AML-193 (cell line): Measurements from ENCODE around the gene LGALS7.
"Not testable (repeated sequence)": the region's sequence is repeated elsewhere in the genome, so short reads cannot be mapped to it uniquely, and the experiment has no call there.

Source experiments
- DNase-seq, 2 experiments: peaks; one replicate each; lab custom pipeline; 2025; lab: John Stamatoyannopoulos, UW

LGALS7 gene

DNA sequence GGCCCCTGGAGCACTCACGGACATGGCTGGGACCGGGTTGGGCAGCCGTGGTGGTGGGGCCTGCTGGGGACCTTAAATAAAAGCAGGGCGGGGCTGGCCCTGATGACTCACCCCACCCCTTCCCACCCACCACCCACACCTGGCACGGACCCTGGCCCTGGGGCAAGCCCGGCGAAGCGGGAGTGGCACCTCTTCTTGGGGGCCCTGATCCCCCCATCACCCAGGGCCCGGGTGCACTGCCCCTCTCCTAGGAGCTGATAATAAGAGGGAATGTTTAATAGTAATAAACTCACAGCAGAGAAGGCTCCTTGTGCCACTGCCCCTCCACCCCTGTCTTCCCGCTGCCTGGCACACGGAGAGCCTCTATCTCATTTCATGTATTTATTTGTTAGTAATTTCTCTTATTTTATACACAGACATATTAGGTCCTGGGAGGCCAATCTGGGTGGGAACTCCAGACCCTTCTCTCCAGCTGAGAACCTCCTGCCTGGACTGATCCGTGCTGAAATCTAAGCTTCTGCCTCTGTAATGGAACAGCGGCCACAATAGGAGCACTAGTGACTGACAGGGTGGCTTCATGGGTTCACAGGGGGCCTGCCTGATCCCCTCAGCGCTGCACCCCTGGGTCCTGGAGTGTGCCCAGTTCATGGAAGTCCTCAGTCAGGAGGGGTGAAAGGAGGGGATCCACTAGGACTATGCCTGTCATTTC lies at the start of gene LGALS7:
TSS of gene LGALS7 (minus strand) at position 49 of the 709 bp plus-strand sequence. CDS start at position 24, 25 bp downstream.
- no peak for DNase-seq

DNA sequence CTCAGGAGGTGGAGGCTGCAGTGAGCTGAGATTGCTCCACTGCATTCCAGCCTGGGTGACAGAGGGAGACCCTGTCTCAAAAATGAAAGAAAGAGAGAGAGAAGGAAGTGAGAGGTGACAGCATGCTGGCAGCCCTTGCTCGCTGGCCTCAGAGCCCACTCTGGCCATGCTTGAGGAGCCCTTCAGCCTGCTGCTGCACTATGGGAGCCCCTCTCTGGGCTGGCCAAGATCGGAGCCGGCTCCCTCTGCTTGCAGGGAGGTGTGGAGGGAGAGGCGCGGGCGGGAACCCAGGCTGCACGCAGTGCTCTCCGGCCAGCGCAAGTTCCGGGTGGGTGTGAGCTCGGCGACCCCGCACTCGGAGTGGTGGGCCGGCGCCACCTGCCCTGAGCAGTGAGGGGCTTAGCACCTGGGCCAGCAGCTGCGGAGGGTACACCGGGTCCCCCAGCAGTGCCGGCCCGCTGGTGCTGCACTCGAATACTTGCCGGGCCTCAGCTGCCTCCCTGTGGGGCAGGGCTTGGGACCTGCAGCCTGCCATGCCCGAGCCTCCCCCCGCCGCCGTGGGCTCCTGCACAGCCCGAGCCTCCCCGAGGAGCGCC lies 48.0 kb upstream of the LGALS7 start:
- not testable (repeated sequence) for DNase-seq

DNA sequence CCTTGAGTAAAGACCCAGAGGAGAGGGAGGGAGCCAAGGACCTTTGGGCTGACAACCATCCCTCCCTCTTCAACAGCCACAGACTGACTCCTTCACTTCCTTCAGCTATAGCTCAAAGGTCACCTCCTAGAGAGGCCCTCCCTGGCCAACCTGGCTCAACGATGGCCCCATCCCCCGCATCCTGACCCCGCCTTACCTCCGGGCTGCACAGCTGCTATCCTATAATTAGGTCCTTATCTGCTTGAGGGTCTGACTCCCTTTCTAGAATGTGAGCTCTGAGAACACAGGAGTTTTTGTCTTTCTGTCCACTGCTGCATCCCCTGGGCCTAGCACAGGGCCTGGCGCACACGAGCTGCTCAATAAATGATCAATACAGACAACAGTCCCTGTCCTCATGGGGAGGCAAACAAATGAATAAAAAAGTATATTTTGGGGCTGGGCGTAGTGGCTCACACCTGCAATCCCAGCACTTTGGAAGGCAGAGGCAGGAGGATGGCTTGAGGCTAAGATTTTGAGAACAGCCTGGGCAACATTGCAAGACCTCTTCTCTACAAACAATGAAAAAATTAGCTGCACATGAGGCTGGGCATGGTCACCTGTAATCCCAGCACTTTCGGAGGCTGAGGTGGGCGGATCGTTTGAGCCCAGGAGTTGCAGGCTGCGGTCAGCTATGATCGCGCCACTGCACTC lies 46.1 kb upstream of the LGALS7 start:
- no peak for DNase-seq

DNA sequence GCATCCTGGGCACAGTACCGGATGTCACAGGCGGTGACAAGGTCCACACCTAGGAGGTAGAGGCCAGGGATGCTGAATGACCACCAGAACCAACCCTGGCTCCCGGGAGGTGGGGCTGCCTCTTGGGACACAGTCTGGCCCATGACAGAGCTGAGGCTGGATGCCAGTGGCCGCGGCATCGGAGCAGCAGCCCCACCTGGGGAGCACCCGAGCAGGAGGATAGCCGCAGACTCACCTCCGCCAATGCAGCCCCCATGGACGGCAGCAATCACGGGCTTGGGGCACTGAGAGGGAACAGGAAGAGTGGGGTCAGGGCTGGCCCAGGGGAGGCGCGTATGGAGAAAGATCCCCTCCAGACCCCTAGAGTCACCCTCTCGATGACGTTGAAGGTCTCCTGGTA lies 43.8 kb upstream of the LGALS7 start:
- no peak for DNase-seq

DNA sequence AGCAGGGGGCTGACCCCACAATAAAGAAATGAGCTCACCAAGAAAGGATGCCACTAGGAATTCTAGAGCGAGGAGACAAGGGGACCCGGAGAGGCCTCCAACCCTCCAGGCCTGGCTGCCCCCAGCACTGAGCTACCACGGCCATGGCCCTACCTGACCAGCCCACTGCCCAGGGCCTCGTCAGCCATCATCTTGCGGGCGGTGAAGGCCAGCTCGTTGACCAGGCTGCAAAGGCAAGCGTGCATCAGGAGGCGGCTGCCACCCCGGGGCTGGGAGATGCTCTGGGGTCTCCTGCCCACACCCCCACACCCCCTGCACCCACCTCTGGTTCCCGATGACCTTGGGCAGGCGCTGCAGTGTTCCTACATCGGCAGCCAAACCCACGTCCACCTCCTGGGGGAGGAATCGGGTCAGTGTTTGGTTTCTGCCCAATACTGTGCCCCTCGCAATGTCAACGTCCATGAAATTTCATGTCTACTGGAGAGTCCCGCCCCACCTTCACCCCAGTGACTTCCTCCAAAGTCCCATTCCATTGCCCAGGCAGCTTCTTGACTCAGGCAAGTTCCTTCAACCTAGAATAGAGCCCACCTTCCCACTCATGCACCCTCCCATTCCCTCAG lies 42.9 kb upstream of the LGALS7 start:
- DNase-seq: no peak

DNA sequence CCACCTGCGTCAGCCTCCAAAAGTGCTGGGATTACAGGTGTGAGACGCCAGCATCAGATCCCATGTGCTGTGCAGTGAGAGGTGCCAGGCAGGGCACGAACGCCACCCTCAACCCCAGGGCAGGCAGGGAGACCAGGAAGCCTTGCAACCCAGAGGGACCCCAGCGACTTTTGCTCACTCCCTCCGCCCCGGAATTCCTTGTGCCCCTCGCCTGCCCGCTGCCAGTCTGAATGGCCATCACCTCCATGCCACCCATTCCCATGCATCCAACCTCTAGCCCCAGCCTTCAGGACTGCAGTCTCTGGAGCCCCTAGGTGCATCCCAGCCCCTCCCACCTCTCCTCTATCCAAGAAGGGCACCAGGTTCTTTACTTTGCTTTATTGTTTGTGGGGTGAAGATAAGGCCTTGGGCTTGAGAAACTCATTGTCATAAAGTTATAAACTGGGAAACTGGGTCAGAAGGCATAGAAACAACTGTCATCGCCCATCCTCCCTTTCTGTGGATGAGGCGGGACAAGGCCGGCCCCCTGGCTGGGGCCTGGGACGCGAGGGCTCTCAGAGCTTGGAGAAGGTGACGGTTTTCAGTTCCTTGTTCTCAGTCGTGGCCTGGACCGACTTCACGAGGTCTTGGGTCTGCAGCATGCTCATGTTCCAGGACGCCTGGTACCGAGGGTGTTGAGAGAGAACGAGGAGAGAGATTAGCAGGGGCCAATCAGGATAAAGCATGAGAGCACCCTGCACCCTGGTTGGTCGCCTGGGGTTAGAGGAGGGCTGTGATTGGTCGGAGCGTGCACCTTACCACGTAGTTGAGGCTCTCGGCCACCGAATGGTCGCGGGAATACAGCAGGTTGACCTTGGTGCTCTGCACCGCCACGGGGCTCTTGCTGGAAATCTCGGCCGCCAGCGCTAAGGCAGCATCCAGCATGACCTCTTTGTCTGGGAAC lies 42.0 kb upstream of the LGALS7 start:
- DNase-seq: no peak

DNA sequence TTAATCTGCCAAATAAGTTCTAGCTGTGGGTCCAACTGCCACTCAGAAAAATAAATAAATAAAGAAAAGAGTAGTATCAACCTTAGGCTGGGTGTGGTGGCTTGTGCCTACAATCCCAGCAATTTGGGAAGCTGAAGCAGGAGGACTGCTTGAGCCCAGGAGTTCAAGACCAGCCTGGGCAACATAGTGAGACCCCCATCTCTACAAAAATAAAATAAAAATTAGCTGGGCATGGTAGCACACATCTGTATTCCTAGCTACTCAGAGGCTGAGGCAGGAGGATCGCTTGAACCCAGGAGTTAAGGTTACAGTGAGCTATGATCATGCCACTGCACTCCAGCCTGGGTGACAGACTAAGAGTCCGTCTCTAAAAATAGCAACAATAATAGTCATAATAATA lies 40.6 kb upstream of the LGALS7 start:
- not testable (repeated sequence) for DNase-seq

DNA sequence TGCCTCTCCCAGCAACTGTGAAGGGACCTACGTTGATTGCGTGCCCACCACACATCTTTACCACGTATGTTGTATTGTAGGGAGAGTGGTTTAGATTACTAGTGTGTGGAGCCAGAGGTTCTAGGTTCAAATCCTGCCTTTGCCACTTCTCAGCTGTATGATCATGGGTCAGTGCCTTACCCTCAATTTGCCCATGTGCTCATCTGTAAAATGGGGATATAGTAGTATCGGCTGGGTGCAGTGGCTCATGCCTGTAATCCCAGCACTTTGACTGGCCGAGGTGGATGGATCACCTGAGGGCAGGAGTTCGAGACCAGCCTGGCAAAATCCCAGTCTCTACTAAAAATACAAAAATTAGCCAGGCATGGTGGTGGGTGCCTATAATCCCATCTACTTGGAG lies 40.0 kb upstream of the LGALS7 start:
- no peak for DNase-seq

DNA sequence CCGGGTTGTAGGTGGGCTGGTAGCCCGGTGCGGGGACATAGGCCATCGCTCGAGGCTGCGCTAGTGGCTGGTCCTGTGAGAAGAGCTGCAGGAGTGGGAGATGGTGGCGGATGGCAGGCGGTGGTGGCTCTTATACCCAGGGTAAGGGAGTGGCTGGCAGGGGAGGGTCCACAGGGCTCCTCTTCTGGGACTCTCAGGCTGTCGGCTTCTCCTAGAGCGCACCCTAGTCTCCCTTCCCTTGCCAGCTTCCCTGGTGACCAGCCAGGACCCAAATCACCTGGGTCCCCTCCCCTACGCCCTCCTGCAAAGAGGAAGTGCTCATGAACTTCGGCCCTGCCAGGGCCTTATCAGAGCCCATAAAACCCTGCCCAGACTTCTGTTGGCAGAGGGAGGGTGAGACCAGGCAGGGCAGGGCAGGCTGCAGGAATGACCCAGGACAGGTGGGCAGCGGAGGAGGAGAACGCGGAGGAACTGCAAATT lies 39.6 kb upstream of the LGALS7 start, which contains the start of gene LGALS4:
TSS of gene LGALS4 (minus strand) at position 105 of the 480 bp plus-strand sequence. CDS start at position 46, 59 bp downstream.
- no peak for DNase-seq

DNA sequence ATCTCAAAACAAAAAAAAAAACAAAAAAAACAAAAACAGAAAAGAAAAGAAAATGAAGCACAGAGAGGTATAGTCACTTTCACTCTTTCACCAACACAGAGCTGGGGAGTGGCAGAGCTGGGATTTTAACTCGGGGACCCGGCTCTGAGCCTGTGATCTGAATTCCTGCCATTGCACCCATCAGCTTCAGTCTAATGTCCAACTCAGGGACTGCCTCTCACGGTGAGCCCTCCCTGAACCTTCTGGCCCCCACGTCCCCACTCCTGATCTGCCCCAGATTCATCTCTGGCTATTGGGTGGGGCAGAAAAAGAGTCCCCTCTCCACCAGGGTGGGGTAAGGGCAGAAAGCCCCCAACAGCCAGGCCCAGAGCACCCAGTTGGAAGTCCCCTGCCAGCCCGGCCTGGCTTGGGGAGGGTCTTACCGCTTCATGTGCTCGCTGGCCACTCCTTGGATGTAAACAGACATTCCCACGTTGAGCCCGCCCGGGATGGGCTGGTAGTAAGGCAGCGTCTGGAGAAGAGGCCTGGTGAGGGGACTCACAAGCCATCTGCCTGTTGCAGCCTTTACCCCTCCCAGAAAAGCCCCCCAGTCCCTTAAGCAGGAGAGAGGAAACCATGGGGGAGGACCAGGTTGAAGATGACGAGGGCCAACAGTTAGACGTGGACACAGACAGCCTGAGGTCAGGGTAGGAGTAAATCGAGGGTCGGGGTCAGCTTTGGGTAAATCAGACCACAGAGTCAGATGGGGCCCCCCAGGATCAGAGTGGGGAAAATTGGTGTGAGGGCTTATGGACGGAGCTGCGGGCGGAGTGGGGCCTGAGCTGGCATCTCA lies 38.9 kb upstream of the LGALS7 start:
- no peak for DNase-seq

DNA sequence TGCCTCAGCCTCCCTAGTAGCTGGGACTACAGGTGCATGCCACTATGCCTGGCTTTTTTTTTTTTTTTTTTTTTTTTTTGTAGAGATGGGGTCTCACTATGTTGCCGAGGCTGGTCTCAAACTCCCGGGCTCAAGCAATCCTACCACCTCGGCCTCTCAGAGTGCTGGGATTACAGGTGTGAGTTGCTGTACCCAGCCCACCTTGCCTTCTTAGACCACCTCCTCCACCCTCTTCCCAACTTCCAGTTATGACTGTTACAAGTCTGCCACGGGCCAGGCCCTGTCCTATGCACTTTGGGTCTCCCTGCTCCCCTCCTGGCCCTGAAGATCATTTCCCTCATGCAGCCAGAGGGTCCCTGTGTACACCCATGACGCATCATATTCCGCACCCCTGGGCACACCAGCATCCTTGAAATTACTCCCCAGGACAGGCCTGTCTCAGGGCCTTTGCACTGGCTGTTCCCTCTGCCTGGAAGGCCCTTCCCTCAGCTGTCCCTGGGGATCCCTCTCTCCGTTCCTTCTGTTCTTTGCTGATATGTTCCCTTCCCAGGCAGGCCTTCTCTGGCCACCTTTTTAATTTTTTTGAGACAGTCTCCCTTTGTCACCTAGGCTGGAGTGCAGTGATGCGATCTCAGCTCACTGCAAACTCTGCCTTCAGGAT lies 36.4 kb upstream of the LGALS7 start:
- no peak for DNase-seq

DNA sequence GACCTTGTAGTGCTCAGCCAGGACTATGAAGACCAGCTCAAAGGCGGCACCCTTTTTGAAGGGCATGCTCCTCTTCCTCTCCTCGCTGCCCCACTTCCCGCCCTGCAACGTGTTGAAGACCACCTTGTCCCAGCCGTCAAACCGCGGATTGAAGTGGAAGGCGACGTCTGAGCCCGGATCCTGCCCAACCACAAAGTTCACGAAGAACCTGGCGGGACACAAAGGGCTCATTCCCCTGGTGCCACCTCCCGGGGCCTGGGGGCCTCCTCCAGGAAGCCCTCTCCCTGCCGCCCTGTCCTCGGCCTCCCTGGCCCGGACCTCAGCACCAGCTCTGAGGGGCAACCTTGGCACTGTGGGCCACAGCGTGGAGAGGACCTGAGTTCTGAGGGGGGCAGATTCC lies 35.4 kb upstream of the LGALS7 start:
- no peak for DNase-seq

DNA sequence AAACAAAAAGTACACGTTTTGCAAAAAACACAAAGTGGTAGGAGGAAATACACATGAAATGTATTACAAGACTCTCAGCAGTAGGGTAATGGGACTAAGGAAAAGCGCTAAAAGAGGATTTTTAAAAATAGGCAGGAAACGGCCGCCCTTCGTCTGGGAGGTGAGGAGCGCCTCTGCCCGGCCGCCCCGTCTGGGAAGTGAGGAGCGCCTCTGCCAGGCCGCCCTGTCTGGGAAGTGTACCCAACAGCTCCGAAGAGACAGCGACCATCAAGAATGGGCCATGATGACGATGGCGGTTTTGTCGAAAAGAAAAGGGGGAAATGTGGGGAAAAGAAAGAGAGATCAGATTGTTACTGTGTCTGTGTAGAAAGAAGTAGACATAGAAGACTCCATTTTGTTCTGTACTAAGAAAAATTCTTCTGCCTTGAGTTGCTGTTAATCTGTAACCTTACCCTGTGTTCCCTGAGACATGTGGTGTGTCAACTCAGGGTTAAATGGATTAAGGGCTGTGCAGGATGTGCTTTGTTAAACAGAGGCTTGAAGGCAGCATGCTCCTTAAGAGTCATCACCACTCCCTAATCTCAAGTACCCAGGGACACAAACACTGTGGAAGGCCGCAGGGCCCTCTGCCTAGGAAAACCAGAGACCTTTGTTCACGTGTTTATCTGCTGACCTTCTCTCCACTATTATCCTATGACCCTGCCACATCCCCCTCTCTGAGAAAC lies 34.2 kb upstream of the LGALS7 start:
- DNase-seq: not testable (repeated sequence)

DNA sequence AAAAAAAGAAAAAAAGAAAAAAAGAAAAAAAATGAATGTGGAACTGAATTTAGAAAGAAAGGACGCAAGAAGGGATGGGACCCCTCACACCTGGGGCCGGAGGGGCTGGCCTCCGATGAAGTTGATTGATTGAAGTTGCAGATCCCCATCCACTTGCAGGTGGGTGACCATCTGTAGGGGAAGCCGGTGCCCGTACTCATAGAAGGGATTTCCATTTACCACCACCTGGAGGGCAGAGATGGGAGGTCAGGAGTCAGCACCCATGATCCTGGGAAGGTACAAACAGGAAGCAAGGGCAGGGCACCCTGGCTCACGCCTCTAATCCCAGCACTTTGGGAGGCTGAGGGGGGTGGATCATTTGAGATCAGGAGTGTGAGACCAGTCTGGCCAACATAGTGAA lies 33.1 kb upstream of the LGALS7 start:
- DNase-seq: no peak

DNA sequence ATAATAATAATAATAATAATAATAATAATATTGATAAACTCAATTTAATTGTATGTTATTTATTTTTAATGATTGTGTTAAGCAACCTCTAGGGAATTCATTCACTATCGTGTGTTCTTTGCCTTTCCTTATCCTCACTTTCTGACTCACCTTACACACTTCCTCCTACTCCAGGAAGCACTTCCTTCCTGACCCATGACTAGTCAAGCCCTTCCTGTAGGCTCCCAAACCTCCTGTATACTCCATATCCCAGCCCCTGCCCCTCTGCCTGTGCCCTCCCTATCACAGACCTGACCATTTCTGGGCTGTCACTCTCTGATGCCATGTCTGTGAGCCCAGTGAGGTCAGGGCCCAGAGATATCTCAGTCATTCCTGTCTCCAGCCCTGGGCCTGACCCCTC lies 31.9 kb upstream of the LGALS7 start:
- no peak for DNase-seq

DNA sequence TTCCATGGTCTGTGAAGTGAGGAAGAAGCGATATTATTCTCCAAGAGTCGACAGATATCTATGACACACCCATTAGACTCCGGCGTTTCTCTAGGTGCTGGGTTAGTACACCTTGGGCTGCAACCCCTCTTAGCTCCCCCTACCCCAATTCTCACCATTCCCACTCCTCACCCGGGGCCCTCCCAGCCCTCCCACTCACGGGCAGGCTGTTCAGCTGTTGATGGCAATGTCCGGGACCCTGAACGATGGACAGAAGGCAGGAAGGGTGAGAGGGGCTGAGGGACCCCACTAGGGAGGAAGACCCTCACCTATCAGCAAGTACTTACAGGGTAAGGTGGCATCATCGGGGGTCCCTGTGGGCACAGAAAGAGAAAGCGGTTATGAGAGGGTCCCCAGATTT lies 30.2 kb upstream of the LGALS7 start:
- DNase-seq: no peak

DNA sequence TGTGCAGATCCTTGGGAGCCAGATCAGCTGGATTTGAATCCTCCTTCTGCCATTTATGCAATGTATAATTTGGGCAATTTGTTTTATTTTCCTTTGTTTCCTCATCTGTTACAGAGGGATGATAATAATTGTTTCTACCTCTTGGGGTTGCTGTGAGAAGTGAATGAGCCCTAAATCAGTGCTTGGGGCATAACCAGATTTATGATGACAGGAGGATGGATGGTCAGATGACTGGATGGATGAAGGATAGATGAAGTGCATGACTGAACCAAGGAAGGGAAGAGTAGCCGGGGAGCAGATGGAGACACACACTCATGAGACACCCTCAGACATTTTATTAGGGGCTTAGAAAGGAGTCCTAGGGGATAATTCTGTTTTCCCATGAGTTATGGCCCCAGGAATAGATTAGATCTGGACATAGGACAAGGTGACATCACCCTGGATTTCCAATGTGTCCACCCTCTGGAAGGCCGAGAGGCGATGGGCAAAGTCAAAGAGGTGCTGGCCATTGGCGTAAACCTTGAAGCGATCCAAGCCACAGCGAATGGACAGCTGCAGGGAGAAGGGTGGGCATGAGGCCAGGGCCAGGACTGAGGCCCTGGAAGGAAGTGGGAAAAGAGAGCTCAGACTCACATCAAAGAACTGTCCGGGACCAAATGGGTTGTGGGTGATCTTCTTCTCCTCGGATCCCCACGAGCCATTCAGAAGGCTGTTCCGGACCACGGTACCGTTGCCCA lies 28.2 kb upstream of the LGALS7 start:
- DNase-seq: no peak

DNA sequence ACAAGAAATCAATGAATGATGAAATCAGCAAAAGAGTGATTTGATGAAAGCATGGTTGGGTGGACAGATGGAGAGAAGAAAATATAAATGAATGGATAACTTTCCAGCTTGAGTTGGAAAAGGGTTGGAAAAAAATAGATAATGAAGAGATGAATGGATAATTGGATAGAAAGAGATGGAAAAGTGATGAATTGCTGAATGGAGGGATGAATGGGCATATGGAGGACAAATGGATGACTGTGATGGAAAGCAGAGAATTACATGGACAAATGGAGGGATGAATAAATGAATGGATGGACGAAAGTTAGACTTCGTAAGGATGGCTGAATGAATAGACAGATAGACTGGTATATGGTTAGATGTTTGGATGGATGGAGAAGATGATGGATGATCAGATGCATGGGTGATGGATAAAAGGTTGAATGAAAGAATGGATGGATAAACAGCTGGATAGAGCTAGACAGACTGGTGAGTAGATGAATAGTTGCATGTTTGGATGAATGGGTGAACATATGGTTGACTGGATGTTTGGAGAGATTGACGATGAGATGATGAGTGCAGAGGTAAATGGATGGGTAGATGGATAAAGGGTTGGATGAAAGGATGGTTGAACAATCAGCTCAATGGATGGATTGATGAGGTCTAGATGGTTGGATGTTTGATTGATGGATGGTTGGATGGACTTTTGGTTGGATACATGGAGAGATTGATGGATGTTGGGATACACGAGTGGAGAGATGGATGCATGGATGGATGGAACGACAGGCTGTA lies 27.4 kb upstream of the LGALS7 start:
- no peak for DNase-seq
